ENCODE data around the gene WBP2NL.
A peak's percentile ranks its signal among the peaks of the same experiment; 100 is the strongest.
"Not testable (repeated sequence)": the region's sequence is repeated elsewhere in the genome, so short reads cannot be mapped to it uniquely, and the experiment has no call there.

Gene WBP2NL

DNA sequence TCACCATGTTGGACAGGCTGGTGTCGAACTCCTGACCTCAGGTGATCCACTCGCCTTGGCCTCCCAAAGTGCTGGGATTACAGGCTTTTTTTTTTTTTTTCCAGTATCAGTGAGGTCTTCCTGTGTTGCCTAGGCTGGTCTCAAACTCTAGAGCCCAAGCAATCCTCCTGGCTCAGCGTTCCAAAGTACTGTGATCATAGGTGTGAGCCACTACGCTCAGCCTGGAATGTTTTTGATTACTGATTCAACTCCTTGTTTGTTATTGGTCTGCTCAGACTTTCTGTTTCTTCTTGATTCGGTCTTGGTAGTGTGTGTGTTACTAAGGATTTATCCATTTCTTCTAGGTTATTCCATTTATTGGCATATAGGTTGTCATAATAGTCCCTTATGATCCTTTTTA is 40.7 kb downstream of the WBP2NL start:
- no peak for DNase-seq

DNA sequence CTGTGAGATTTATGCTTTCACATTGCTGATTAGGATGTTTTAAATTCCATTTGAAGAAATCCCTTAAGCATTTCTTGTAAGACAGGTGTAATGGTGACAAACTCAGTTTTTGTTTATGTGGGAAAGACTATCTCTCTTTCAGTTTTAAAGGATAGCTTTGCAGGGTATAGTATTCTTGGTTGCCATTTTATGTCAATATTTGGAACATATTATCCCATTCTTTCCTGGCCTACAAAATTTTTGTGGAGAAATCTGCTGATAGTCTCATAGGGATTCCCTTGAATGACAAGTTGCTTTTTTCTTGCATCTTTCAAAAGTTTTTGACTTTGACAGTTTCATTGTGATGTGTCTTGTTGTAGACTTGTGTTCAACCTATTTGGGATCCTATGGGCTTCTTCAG is 43.2 kb downstream of the WBP2NL start:
- no peak for DNase-seq

DNA sequence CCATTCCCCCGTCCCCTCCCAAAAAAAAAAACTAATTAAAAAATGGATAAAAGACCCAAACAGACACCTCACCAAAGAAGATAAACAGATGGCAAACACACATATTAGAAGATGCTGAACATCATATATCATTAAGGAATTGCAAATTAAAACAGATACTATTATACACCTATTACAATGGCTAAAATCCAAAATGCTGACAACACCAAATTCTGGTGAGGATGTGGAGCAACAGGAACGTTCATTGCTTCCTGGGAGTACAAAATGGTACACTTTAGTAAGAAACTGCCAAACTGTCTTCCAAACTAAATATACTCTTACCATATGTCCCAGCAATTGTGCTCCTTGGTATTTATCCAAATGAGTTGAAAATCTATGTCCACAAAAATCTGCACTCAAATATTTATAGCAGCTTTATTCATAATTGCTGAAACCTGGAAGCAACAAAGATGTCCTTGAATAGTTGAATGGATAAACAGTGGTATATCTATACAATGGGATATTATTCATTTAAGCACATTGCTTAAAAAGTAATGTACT is 52.1 kb downstream of the WBP2NL start:
- no peak for DNase-seq

DNA sequence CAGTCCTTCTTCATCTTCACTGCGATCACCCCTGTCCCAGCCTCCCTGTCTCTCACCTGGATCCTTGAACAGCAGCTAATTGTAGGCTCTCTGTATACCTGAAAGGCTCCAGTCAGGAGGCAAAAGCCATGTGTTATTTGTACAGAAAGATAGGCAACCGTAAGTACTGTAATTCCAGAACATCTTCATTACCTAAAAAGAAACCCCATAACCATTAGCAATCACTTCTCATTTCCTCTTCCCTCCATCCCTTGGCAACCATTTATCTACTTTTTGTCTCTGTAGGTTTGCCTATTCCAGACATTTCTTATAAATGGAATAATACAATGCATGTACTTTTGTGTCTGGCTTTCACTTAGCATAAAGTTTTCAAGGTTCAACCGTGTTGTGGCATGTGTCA is 54.2 kb downstream of the WBP2NL start:
- DNase-seq = no peak

DNA sequence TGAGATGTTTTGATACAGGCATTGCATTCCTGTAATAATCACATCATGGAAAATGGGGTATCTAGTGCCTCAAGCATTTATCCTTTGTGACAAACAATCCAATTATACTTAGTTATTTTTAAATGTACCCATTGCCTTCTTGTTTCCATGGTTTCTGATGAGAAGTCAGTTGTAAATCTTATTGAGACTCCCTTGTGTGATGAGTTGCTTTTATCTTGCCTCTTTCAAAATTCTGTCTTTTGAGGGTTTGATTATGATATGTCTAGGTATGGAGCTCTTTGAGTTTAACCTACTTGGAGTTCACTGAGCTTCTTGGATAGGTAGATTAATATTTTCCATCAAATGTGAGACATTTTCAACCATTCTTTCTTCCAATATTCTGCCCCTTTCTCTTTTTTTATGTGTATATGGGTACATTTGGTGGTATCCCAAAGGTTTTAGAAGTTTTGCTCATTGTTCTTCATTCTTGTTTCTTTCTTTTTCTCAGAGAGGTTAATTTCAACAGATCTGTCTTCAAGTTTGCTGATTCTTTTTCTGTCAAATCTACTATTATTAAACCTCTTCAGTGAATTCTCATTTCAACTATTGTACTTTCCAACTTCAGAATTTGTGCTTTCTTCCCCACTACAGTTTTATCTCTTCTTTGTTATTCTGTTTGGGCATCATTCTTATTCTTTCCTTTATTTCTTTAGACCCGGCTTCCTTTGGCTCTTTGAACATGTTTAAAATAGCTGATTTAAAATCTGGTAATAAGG is 58.3 kb downstream of the WBP2NL start:
- no peak for DNase-seq

DNA sequence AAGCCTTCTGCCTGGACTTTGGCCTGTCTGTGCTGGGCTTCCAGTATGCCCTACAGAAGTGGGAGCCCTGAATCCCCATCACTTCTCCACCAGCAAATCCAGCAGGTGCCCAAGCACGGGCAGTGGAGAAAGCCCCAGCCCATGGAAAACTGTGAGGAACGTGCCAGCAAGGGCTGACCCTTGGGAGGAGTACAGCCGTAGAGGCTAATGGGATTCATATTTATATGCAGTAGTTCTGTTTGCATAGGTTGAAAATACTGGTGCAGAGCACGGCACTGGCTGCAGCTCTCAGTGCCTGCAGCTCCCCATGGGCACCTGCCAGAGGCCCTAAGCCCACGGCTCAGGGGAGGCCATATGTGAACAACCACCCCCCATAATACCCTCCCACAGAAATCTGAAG is 61.9 kb downstream of the WBP2NL start:
- no peak for DNase-seq

DNA sequence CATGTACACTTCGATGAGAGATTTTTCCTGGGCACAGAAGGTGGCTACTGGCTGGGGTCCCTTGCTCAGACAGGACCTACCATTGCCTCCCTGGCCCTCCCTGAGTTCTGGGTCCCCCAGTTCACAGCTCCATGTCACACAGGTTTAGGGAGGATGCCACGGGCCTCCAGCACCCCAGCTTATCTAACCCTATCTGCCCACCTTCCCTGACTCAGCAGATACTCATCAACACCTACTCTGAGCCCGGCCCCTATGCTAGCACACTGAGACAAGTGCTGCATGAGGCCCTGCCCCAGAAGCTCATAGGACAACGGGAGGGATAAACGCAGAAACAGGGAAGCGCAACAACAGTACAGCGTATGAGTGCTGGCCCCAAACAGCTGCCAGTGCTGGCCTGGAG is 62.5 kb downstream of the WBP2NL start:
- DNase-seq = no peak

DNA sequence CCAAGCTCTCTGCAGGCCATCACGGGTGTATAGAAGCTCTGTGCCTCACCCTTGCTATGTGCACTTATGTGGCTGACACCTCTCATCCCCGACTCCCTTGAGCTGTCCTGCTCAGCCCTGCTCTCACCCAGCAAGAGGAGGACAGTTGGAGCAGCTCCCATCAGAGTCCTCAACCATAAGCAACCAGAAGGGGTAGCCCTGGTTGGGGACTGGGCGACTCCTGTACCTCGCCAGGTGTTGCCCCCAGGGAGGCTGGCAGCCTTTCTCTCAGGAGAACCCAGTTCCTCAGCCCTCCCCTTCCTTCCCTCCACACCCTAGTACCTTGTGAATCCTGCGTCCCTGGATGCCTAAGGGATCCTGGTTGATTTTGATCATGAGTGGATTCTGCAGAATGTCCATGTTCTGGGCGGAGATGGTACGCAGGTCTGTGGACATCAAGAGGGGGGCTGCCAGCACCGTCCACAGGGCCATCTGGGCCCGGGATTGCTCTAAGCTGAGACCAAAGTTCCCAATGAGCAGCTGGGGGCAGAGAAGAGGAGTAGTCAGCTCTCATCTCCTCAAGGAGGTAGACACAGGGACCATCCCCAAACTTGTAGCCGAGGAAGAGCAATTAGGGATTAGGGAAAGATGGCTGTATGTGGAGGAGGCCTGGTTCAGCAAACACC is 64.0 kb downstream of the WBP2NL start:
- DNase-seq = no peak

DNA sequence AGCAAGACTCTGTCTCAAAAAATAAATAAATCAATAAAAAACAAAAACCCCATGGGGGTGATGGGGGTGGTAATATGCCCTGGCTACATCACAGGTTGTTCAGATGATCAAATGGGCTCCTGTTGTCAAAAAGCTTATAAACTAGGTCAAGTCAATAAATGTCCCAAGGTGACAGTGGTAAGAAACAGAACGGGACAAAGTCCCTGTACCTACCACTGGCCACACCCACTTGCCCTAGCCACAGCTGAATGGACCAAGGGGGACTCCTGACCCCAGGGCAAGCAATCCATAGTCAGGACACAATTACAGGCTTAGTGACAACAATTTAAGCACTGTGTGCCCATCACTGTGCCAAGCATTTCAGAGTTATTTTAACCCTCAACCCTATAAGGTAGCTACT is 66.0 kb downstream of the WBP2NL start:
- no peak for DNase-seq

DNA sequence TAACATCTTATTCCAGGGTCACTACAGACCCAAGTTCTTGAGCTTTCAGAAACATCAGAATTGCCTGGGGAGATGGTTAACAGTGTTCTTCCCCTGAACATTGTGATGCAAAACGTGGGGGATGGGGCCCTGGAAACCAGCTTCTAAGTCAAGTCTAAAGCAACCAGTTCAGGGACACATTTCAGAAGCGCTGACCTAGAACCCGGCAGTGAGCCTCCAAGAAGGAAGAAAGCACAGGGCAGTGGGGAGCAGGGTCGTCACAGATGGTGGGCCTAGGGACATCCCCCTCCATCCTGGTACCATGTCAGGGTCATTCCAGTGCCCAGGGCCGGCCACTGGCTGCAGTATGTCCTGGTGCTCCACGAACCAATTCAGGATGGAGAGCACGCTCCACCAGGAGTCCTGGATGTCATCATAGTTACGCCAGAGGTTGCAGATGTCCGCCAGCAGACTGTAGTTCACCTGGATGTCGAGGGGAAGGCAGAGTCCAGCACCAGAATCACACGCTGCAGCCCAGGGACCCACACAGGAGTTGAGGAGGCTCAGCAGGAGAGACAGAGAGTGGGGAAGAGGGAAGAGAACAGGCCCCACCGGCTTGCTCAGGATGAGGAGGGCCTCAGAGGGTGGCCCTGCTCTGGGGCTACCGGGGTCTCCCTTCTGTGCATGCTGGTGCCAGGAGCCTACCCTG is 67.0 kb downstream of the WBP2NL start:
- DNase-seq = no peak

DNA sequence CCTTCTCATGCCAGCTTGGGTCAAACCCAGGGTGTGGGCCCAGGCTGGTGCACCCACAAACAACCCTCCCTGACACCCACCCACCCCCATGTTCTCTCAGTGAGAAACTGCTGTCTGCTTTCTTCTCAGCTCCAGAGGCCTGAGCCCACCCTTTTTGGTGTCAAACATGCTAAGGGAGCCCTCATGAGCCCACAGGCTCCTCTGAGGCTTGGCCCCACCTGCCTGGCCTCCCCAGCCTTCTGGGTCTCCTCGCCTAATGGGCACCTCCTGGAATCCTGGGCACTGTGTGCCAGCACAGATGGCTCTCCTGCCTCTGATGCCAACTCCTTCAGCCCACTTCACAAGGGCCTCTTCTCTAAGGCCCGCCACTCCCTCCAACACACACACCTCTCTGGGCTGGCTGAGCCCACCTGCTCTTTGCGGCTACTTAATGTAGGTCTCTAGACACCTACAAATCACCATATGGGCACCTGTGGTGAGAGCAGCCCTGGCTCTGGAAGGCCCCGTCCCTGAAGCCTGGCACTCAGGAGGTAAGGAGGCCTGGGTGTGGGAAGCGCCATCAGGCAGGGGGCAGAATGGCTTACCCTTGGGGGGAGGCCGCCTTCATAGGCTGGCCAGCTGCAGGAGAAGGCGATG is 67.7 kb downstream of the WBP2NL start:
- no peak for DNase-seq

DNA sequence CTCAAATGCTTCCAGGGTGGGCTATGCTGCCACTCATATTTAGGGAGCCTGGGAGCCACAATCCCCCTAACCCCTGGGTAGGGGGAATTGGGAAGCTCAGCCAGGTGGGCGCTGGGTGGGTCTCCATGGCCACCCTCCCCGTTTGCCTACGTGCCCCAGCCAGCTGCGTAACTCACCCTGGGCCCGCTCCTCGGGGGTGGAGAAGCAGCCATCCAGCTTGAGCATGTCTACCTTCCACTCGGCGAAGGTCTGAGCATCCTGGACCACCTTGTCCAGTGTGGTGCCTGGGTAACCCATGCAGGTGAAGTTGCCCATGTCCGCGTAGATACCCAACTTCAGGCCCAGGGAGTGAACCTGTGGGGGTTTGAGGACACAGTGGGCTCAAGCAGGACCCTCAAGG is 68.3 kb downstream of the WBP2NL start:
- no peak for DNase-seq

DNA sequence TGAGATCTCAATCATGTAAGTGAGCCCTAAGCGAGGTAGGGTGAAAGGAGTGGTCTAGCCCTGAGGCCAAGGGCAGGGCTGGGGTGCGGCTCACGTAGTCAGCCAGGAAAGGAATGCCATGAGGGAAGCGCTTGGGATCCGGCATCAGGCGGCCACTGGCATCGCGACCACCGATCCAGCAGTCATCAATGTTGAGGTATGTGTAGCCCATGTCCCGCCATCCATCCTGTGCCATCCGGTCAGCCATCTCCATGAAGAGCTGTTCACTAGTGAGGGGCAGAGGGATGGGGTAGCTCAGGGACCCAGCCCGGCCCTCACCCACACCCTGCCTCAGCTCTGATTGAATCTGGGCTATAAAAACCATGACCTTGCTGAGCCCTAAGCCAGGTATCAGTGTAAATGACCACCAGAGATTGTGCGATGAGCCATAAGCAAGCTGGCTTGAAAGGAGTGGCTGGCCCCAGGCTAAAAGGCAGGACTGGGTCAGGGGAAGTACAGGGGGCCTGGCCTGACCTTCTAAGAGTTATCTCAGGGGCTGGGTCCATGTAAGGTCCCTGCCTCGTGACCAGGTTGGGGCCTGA is 69.2 kb downstream of the WBP2NL start:
- no peak for DNase-seq

DNA sequence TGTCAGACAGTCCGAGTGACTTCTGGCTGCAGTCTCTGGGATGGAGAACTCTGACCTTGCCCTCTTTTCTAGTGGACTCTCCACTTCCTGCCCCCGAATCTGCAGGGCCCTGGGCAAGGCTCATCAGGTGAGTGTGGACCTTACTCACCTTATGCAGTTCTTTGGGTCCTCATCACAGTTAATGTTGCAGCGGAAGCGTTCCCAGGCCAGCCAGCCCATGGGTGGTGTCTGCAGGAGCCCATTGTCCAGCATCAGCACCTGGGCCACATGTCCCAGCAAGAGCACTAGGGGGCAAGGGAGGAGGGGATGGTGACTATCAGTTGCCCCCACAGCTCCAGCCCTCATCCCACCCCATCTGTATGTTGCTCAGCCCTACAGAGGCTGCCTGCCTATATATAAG is 69.7 kb downstream of the WBP2NL start:
- no peak for DNase-seq

DNA sequence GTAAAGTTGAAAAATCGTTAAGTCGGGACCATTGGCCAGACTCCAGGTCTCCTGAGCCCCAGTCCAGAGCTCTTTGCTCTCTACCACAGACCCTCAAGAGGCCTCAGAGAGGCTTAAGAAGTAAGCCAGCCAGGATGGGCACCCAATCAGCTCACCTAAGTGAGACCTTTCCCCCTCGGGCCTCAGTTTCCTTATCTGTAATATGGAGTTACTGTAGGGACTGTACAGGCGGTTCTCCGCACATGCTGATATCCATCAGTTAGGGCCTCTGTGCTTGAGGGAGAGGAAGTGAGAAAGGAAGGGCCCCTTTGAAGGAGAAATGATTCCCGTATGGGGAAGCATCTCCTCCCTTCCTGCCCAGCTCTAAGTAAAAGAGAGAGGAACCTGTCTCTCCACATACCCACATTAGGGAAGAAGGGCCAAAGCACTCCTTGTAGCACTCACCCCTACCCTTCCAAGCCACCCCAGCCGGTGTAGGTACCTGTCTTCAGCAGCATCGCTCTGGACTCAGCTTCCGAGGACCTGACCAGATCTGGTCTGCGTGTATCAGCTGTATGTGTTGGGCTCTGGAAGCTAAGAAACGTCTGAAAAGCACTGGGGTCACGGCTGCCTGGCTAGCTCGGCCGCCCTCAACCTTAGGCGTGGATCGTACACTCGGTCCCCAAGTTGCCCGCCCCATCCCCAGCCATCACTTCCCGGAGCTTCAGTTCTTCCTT is 71.4 kb downstream of the WBP2NL start:
- DNase-seq = peak; percentile 30

DNA sequence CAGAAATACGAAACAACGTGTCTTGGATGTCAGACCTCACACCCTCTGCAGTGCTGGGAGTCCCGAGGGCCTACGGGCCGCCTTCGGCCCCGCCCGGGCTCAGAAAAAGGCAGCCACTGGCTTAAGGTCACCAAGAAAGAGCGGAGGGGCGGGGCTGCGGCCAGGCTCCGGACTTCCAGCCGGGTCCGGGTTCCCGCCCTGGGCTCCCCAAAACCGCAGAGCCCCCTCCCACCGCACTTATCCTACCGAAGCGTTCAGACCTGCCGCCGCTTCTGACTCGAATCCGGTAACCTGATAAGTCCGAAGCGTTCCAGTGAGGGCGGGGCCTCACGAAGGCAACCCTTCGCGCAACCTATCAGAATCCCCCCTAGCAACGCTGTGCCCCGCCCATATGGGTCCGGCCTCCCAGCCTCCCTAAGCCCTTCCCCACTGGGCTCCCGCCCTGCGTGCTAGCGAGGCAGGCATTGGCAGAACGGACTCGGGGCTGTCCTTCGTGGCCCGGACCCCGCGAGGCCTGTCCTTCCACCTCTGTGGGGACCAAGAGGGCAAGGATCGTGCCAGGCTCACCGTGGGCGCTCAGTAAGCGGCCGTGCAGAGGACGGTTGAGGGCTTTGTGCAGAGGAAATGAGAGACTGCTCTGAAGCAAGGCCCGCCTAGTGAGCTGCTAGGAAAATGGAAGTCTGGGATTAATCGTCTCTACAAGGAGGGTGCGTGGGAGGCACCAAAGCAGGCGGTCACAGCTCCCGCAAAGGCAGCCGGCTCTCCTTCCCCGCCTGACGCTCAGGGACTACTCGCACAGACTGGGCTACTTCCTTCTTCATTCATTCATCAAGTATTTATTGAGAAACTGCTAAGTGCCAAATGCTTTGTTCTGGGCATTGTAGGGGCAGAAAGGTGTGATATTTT is 72.2 kb downstream of the WBP2NL start, which contains the start of gene NAGA:
Gene NAGA (minus strand): TSS at position 296 of the 906 bp plus-strand sequence. CDS start 515 bp downstream, outside the sequence.
- peak; percentile 95 for DNase-seq

DNA sequence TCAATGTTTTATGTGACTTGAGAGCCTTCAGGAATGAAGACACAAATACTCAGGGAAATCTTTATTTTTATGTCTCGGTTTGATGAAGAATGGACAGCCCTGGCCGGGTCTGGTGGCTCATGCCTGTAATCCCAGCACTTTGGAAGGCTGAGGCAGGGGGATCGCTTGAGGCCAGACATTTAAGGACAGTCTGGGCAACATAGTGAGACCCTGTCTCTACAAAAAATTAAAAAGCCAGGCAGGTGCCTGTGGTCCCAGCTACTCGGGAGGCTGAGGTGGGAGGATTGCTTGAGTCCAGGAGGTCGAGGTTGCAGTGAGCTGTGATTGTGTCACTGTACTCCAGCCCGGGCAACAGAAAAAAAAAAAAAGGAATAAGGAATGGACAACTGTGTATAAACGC is 72.9 kb downstream of the WBP2NL start:
- not testable (repeated sequence) for DNase-seq

DNA sequence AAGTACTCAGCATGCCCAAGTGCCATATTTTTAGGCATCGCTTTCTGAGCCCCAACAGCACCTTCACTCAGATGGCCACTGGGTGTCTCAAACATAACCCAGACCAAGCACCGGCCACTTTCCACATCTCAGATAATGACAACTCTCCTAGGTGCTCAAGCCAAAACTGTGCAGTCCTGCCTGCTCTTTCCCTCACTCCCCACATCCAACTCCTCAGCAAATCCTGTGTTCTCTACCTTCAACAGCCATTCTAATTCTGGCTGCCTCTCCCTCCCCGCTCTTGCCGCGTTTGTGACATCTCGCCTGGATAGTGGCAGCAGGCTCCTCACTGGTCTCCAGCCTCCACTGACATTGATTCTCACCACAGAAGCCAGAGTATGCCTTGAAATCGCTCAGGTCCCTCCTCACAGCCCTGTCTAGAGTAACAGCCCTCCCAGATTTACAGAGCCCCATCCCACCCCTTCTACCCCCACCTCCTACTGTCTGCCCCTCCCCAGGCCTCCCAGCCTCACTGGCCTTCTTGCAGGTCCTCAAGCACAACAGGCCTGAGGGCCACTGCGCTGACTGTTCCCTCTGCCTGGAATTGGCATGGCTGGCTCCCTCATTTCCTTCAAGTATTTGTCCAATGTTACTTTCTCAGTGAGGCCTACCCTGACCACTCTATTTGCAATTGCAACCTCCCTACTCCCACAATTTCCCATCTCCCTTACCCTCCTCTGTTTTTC is 74.2 kb downstream of the WBP2NL start:
- no peak for DNase-seq

DNA sequence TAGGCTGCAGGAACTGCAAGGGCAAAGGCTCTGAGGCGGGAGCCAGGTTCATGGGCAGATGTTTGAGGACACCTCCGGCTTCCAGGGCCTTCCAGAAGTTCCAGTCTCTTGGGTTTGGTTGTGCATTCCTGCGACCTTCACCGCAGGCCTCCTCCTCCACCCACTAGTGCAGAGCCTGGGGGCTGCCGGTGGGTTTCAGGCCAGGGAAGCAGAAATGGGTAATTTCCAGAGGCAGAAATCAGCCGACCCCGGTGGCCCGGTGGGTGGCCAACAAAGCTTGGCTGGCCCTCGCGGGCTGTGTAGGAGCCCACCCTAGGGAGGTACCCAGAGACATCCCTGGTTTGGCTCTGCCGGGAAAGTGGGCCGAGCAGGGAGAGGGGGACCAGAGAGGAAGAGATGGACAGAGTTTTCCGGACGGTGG is 75.0 kb downstream of the WBP2NL start:
- no peak for DNase-seq

DNA sequence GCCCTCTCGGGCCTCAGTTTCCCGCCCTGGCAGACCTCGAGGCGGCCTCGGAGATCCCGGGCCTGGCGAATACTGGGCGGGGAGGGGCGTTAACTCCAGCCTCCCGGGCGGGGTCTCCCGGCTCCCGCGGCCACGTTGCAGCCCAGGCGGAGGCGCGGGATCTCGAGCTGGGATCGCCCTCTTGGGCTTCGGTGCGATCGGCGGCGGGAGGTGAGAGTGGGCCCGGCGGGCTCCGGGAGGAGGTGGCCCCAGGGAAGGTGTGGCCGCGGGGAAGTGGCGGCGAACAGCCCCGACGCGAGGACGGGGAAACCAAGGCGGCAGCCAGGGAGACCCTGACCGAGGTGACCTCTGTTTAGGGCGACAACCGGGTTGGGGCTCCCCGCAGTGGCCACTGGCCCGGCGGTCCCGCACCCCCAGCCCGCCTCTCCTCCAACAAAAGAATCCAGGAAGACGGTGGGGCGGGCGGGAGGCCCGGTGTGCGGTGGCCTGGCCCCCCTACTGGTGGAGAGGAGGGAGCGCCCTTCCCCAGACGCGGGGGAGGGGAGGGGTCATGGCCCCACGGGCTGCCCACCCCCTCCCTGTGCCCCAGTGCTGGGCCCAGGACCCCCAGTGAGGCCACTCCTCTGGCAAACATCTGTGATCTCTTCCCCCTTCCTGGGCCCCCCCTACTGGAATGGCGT is 75.7 kb downstream of the WBP2NL start, which contains the start of gene PHETA2:
Gene PHETA2 (plus strand): TSS at position 117 of the 680 bp plus-strand sequence. CDS start 3,046 bp downstream, outside the sequence.
- DNase-seq = peak; percentile 61
